ENCODE data around the gene ANKRD12. TPM values are rescaled to one million over a fixed set of nuclear protein-coding genes. Genes with fewer than 3 reads are reported as not detected.
A peak's percentile ranks its signal among the peaks of the same experiment; 100 is the strongest.

ANKRD12 gene
- total RNA-seq, 3 donors from 2014 or later: 47.7 to 66.9 (median 51.5) TPM

DNA sequence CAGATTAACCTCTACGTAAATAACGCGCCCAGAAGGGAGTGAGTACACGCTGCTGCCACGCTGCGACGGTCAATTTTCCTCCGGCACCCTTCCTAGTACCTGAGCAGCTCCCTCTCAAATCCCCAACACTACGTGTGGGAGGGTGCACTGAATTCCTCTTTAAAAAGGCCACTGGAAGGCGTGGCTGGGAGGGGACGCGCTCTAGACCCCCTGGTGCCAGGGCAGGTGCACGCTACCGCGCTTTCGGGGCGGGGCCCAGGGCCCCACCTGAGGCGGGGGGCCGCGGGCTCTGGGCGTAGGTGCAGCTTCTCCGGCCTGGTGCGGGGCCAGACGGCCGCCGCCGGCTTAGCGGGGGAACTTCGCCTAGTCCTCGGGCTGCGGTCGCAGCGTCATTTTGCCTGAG, 668 bp upstream of the ANKRD12 start:
- no peak for TF ChIP-seq POLR2A (IDR thresholded peaks at IDR 0.05)
- TF ChIP-seq POLR2AphosphoS5 (IDR thresholded peaks at IDR 0.05): no peak
- TF ChIP-seq CTCF (IDR thresholded peaks at IDR 0.05): no peak

DNA sequence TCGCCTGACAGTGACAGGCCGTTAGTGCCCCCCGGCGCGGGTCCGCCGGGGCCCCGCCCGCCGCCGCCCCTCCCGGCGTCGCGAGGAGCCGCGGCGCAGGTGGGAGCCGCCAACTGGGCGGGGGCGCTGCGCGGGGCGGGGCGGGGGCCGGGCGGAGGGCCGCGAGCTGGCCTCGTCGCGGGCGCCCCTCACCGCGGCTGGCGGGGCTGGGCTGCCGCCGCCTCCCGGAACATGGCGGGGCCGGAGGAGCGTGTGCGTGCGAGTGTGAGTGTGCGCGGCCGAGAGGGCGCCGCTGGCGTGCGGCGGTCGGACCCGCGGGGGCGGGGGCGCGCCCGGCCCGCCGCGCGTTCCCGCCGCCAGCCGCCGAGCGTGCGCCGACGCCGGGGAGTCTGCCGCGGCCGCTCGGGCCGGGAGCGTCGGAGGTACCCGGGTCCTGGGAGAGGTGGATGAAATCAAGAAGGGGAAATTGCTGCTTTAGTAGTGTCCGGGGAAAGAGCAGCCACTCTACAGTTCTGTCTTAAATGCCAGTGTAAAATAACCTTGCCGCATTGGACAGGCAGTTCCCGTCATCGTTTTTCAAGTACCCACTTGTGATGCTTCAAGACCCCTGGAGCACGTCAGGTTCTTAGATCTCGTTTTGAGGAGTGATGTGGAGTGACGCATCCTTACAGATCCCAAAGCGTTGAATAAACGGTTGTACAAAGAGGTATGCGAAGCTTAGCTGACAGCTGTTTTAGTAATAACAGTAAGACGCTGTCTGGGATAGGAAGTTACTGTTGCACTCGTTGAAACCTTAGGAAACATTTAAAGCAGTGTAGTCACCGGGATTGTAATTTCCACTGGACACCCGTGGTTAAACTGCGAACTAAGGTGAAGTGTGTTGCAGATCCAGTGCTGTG, 836 bp downstream of the ANKRD12 start:
- H3K4me1 ChIP-seq: peaks cover 9 to 25% of the 10 kb centered on the region in 2 donors
- no peaks in the 10 kb centered on the region for H3K27me3 ChIP-seq
- H3K4me3 ChIP-seq: peak overlapping the region; percentile 84 to 92 (median 88)
- H3K36me3 ChIP-seq: no peaks in the 10 kb centered on the region
- intact Hi-C loops (cut with DNase I; ENCODE audit: low total_unique reads): loop anchor here (2.0 kb wide), 1 partner anchor 35 kb away; the partner anchor contains the start of gene NDUFV2
- H3K27ac ChIP-seq: peak overlapping the region; percentile 98 to 100
- TF ChIP-seq POLR2A (IDR thresholded peaks at IDR 0.05): no peak
- TF ChIP-seq POLR2AphosphoS5 (IDR thresholded peaks at IDR 0.05): peak in 2 of 3 donors; percentile 73 to 74
- no peaks in the 10 kb centered on the region for H3K9me3 ChIP-seq
- peak; percentile 39 to 54 for DNase-seq (ENCODE audit: low spot score in 2 of 2)

More for the DNA sequence above, 668 bp upstream of the ANKRD12 start:
- Histone ChIP-seq H3K9me3 (no peaks in the 10 kb centered on the region), H3K27ac (peak overlapping the region; percentile 98 to 100), H3K27me3 (no peaks in the 10 kb centered on the region), H3K36me3 (no peaks in the 10 kb centered on the region), H3K4me3 (peak overlapping the region; percentile 84 to 92 (median 88)), H3K4me1 (peaks cover 9 to 11% of the 10 kb centered on the region in 2 donors)
- intact Hi-C loops (cut with DNase I; ENCODE audit: low total_unique reads): loop anchor here (2.0 kb wide), 1 partner anchor 33 kb away; the partner anchor contains the start of gene NDUFV2
- peak in 1 of 2 donors; percentile 53 for DNase-seq (ENCODE audit: low spot score in 2 of 2)

DNA sequence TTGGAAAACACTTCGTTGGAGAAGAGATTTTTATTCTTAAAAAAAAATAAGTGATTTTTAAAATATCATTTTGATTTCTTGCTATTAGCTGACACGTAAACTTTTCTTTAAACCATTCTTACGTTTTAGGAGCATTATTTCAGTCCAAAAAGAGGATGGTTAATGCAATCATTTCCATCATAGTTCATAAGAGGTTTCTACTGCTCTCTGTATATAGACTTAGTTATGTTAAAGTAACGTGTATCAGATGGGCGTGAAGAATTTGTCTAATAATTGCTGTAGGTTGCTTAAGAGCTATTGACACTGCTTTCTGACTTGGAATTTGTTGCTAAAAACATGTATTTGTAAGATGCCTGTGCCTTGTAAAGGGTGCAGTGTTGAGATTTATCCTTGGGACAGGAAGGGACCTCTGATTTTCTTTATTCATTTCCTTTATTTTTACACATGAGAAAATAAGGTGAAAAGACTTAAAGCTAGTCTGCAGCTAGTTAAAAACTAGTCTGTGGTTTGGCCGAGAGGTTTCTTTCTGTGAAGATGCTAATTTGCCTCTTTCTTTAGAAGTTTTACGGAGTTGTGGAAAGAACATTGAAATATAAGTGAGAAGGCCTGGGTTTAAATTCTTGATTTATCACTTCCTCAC, 2.9 kb downstream of the ANKRD12 start:
- no peaks in the 10 kb centered on the region for H3K9me3 ChIP-seq
- no peaks in the 10 kb centered on the region for H3K27me3 ChIP-seq
- DNase-seq (ENCODE audit: low spot score in 2 of 2): no peak
- TF ChIP-seq POLR2A (IDR thresholded peaks at IDR 0.05): no peak
- TF ChIP-seq POLR2AphosphoS5 (IDR thresholded peaks at IDR 0.05): no peak
- no peak for TF ChIP-seq CTCF (IDR thresholded peaks at IDR 0.05)
- H3K36me3 ChIP-seq: no peaks in the 10 kb centered on the region
- peaks cover 9 to 25% of the 10 kb centered on the region in 2 donors for H3K4me1 ChIP-seq
- H3K27ac ChIP-seq: peak overlapping the region; percentile 74 to 98
- H3K4me3 ChIP-seq: peak overlapping the region; percentile 84 to 92 (median 88)
- intact Hi-C loops (cut with DNase I; ENCODE audit: low total_unique reads): loop anchor here (10.0 kb wide), 1 partner anchor 75 kb away; no protein-coding TSS in a partner anchor

GRCh38 chr18:9140381-9140780, 3.8 kb downstream of the ANKRD12 start:
- no peak for DNase-seq (ENCODE audit: low spot score in 2 of 2)
- Histone ChIP-seq H3K36me3 (no peaks in the 10 kb centered on the region), H3K9me3 (no peaks in the 10 kb centered on the region), H3K4me1 (peaks cover 9 to 27% of the 10 kb centered on the region in 2 donors), H3K27me3 (no peaks in the 10 kb centered on the region), H3K27ac (peak overlapping the region; percentile 74 to 98), H3K4me3 (peak overlapping the region in 2 of 3 donors; percentile 0 to 92)
- TF ChIP-seq POLR2AphosphoS5 (IDR thresholded peaks at IDR 0.05): no peak
- no peak for TF ChIP-seq CTCF (IDR thresholded peaks at IDR 0.05)
- no peak for TF ChIP-seq POLR2A (IDR thresholded peaks at IDR 0.05)
- intact Hi-C loops (cut with DNase I; ENCODE audit: low total_unique reads): loop anchor here (10.0 kb wide), 1 partner anchor 76 kb away; no protein-coding TSS in a partner anchor

GRCh38 chr18:9140984-9141383, 4.4 kb downstream of the ANKRD12 start:
- no peak for DNase-seq (ENCODE audit: low spot score in 2 of 2)
- peaks cover 9 to 31% of the 10 kb centered on the region in 2 donors for H3K4me1 ChIP-seq
- peak overlapping the region in 1 of 3 donors; percentile 92 for H3K4me3 ChIP-seq
- H3K9me3 ChIP-seq: no peaks in the 10 kb centered on the region
- intact Hi-C loops (cut with DNase I; ENCODE audit: low total_unique reads): loop anchor here (10.0 kb wide), 1 partner anchor 76 kb away; no protein-coding TSS in a partner anchor
- H3K36me3 ChIP-seq: no peaks in the 10 kb centered on the region
- H3K27ac ChIP-seq: peak overlapping the region; percentile 74 to 98
- H3K27me3 ChIP-seq: no peaks in the 10 kb centered on the region
- TF ChIP-seq CTCF (IDR thresholded peaks at IDR 0.05): no peak
- TF ChIP-seq POLR2AphosphoS5 (IDR thresholded peaks at IDR 0.05): no peak
- TF ChIP-seq POLR2A (IDR thresholded peaks at IDR 0.05): no peak

Data from breast epithelium (tissue), 4 donors.